ENCODE results near the gene CNGA4. TPM values are rescaled to one million over a fixed set of nuclear protein-coding genes. Genes with fewer than 3 reads are reported as not detected.
"Not testable (repeated sequence)": the region's sequence is repeated elsewhere in the genome, so short reads cannot be mapped to it uniquely, and the experiment has no call there.

The CNGA4 gene
- total RNA-seq, 1 experiment from 2014 or later: 0.27 TPM

- H3K9me2 ChIP-seq (ENCODE audit: insufficient read depth); H3K9me3 ChIP-seq (ENCODE audit: control insufficient read depth in 1 of 2, insufficient read depth in 1 of 2, low read depth in 1 of 2, low read length in 2 of 2); BruUV-seq (replicated peaks); H3K4me1 ChIP-seq (ENCODE audit: control insufficient read depth in 1 of 2, insufficient read depth in 2 of 2, low read length in 2 of 2); H4K20me1 ChIP-seq (ENCODE audit: insufficient read depth); DNase-seq (ENCODE audit: low read depth, low spot score); H3K9ac ChIP-seq (ENCODE audit: low read length); H3K36me3 ChIP-seq (ENCODE audit: control insufficient read depth in 1 of 2, insufficient read depth in 2 of 2, low read length in 2 of 2); H3K27me3 ChIP-seq (ENCODE audit: insufficient read depth, low read length); intact Hi-C loops (cut with micrococcal nuclease); H3K27ac ChIP-seq (ENCODE audit: low read depth, low read length); H3K79me2 ChIP-seq (ENCODE audit: insufficient read depth, low read length); H2AFZ ChIP-seq (ENCODE audit: low read depth, low read length, poor library complexity, severe bottlenecking); H3K4me3 ChIP-seq (replicated peaks in 1 of 2; ENCODE audit: low read depth in 1 of 2, low read length in 2 of 2); POLR2A ChIA-PET; H3K4me2 ChIP-seq (ENCODE audit: low read length); ATAC-seq: not testable (repeated sequence)
- RAD21 ChIA-PET (ENCODE audit: low non-redundant PET in 1 of 2, low total read pairs in 2 of 2, uncharacterized antibody in 2 of 2, unreplicated experiment in 2 of 2): interaction anchor here in 1 of 2 experiments (0.6 kb wide), 1 partner anchor 60 kb away, joined by 3 read pairs; no protein-coding TSS in a partner anchor
- CTCF ChIA-PET: interaction anchor here (1.7 to 4.4 kb wide), 2 partner anchors 14 to 114 kb away, joined by 7 to 69 read pairs; partner anchors contain the start of gene FHIP1B
Observed at GRCh38 chr11:6248897-6249296, 10.0 kb downstream of the CNGA4 start.

DNA sequence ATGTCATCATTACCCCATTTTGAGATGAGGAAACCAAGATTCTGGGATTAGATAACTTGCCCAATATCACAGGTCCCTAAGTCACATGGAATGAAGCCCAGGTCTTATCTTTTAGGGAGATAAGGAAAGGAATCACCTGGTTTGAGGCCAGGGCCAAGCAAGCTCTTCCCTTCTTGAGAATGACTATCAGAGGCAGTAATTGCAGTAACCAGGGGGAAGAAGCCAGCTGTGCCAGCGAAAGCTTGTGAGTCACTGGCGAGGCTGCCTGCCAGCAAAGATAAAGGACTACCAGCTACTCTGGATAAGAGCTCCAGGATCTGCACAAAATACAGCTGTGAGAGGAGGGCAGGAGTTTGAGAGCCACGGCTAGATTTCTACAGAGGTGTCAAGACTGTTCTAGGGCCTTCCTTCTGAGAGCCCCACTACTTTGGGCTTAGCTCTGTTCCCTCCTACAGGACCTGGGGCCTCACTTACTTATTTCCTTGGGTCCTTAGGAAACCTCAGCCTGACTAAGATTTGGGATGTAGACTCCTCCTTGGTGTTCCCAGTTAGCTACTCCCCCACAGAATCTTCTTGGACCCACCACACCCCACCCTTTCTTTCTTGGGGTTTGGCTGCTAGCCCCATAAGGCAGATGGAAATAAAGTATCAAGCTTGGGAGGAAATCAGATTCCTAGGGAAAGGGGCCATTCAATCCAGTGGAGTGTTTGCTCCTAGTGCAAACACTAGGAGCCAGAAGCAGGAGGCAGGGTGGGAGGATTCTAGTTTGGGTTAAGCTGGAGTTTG, 11.1 kb downstream of the CNGA4 start:
- no TSS peak for BruUV-seq (replicated peaks)
- RAD21 ChIA-PET (ENCODE audit: low non-redundant PET in 1 of 2, low total read pairs in 2 of 2, uncharacterized antibody in 2 of 2, unreplicated experiment in 2 of 2): interaction anchor here in 1 of 2 experiments (2.0 kb wide), 1 partner anchor 113 kb away, joined by 9 read pairs; no protein-coding TSS in a partner anchor
- peak; percentile 37; the same call in 1 of the 2 replicates for ATAC-seq

More for the DNA sequence above, 11.1 kb downstream of the CNGA4 start:
- intact Hi-C loops (cut with micrococcal nuclease): no loop called here
- no peaks in the 10 kb centered on the region for H4K20me1 ChIP-seq (ENCODE audit: insufficient read depth)
- H3K4me3 ChIP-seq (replicated peaks in 1 of 2; ENCODE audit: low read depth in 1 of 2, low read length in 2 of 2): no peak overlapping the region
- H3K36me3 ChIP-seq (ENCODE audit: control insufficient read depth in 1 of 2, insufficient read depth in 2 of 2, low read length in 2 of 2): no peaks in the 10 kb centered on the region
- H3K4me1 ChIP-seq (ENCODE audit: control insufficient read depth in 1 of 2, insufficient read depth in 2 of 2, low read length in 2 of 2): peaks cover 0 to 9% of the 10 kb centered on the region in 2 experiments; a peak in 2 of 4 replicates
- DNase-seq (ENCODE audit: low read depth, low spot score): peak; percentile 18
- H3K9ac ChIP-seq (ENCODE audit: low read length): no peak overlapping the region
- H3K27ac ChIP-seq (ENCODE audit: low read depth, low read length): no peak overlapping the region
- ChIA-PET CTCF (interaction anchor here (0.9 to 4.4 kb wide), 11 partner anchors 8 to 257 kb away, joined by 3 to 69 read pairs (median 9); partner anchors contain the start of genes CAVIN3 and FHIP1B), POLR2A (interaction anchor here (1.0 to 1.6 kb wide), 3 partner anchors 15 to 49 kb away, joined by 4 to 5 read pairs (median 5); partner anchors contain the start of gene FHIP1B)
- peak overlapping the region; percentile 11; the same call in 1 of the 2 replicates for H3K4me2 ChIP-seq (ENCODE audit: low read length)
- H3K9me3 ChIP-seq (ENCODE audit: control insufficient read depth in 1 of 2, insufficient read depth in 1 of 2, low read depth in 1 of 2, low read length in 2 of 2): no peaks in the 10 kb centered on the region
- 0 out of 2 replicates have a peak, but pooled peaks have one; percentile 32 for TF ChIP-seq FOSL1 (IDR thresholded peaks at IDR 0.05; ENCODE audit: low read depth)
- 0 out of 2 replicates have a peak, but pooled peaks have one; percentile 19 for TF ChIP-seq JUND (IDR thresholded peaks at IDR 0.05)
- no peak for TF ChIP-seq SIN3A (IDR thresholded peaks at IDR 0.05; ENCODE audit: low read depth)
- no peaks in the 10 kb centered on the region for H3K79me2 ChIP-seq (ENCODE audit: insufficient read depth, low read length)
- H2AFZ ChIP-seq (ENCODE audit: low read depth, low read length, poor library complexity, severe bottlenecking): no peak overlapping the region
- H3K27me3 ChIP-seq (ENCODE audit: insufficient read depth, low read length): 0 out of 2 replicates have a peak, but pooled peaks cover 1% of the 10 kb centered on the region
- no peaks in the 10 kb centered on the region for H3K9me2 ChIP-seq (ENCODE audit: insufficient read depth)

Data from HCT116 (cell line).